ENCODE results near the gene APLN.

APLN gene

DNA sequence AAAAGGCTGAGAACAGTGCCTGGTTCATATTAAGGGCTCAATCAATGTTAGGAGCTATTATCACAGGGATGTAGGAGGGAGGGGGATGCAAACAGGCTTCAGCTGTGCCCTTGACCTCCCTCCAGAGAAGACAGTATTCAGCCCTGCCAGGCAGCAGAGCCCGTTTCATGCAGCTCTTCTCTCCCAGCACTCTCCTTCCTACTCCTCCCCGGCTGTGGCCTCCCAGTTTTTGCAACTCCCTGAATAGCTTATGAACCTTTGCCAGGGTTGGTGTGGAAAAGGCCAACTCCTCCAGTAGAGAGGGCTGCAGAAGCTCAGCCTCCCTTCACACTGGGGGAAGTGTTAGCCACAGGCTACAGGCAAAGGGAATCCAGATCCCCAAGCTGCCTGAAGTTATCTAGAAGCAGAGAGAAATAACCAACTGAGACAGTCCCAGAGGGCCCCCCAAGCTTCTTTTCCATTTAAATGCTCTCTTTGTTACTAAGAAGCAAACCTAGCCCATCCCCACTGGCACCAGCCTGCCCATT is 31.7 kb upstream of the APLN start:
- H3K4me3 Mint-ChIP-seq, result no peak overlapping the region
- no peak overlapping the region for H3K27ac Mint-ChIP-seq
- no peak for ATAC-seq (ENCODE audit: low read depth)
- no peak for DNase-seq (ENCODE audit: low spot score in 2 of 2)
- H3K36me3 Mint-ChIP-seq, result no peaks in the 10 kb centered on the region
- no peaks in the 10 kb centered on the region for H3K9me3 Mint-ChIP-seq
- H3K4me1 Mint-ChIP-seq, result peaks cover 4% of the 10 kb centered on the region
- H3K27me3 Mint-ChIP-seq, result no peaks in the 10 kb centered on the region

DNA sequence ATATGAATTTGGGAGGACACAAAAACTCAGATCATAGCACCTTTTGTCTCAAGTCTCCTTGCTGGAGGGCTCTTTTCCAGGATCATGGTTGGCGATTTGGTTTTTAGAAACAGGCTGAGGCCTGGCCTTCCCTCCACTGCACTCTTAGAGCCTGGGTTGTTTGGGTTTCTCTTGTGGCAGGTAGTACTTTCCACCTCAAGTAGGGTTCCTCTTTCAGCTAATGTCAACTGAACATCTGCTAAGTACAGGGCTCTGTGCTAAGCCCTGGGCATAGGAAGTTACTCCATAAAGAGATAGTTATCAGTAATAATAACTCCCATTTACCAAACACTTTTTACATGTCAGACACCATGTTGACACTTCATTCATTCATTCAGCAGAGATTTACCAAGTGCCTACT is 28.2 kb upstream of the APLN start:
- Mint-ChIP-seq H3K27ac (peak overlapping the region; percentile 60), H3K4me3 (no peak overlapping the region), H3K36me3 (no peaks in the 10 kb centered on the region), H3K27me3 (no peaks in the 10 kb centered on the region), H3K9me3 (no peaks in the 10 kb centered on the region), H3K4me1 (peaks cover 7% of the 10 kb centered on the region)
- ATAC-seq (ENCODE audit: low read depth) (no peak), DNase-seq (ENCODE audit: low spot score in 2 of 2) (no peak)

DNA sequence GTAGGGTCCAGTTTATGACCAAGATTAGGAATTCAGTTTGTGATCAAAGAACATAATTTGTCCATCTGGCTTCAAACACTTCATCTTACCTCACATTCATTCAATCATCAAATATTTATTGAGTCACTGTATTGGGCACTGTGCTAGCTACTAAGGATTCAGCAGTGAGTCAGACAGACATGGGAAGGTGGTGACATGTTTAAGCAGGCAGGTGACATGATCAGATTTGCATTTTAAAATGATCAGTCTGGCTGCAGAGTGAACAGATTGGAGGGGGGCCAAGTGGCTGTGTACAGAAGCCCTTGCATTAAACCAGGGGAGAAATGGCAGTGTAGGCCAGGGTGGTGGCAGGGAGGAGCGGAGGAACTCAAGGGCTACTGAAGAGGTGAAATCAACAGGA is 25.1 kb upstream of the APLN start:
- Mint-ChIP-seq H3K27ac (no peak overlapping the region), H3K4me1 (peaks cover 11% of the 10 kb centered on the region), H3K36me3 (no peaks in the 10 kb centered on the region), H3K9me3 (no peaks in the 10 kb centered on the region), H3K27me3 (no peaks in the 10 kb centered on the region), H3K4me3 (no peak overlapping the region)
- no peak for ATAC-seq (ENCODE audit: low read depth)
- DNase-seq (ENCODE audit: low spot score in 2 of 2), result no peak

DNA sequence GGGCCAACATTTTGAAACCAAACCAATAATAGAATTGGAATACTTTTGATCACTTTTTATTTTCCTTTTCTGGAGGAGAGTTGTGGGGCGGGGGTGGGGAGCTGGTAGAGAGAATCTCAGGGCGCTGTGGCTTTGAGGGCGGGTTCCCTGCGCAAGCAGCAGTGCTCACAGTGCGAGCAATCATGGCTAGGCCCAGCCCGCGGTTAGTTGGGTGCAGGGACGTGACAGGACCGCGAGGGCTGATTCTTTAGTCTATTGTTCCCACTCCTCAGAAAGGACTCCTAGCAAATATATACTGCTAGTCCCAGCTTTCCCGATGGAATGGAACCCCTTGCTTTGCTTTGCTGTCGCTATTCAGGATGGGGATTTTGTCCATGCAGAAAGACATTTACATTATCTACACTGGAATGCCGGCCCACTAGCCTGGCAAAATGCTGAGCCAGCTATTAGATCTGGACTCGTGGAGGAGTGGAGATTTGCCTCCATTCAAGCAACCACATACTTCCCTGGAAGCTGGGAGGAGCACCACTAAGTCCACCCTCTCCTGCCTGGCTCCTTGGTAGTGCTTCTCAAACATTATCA is 23.9 kb upstream of the APLN start:
- Mint-ChIP-seq H3K9me3 (no peaks in the 10 kb centered on the region), H3K36me3 (peaks cover 3% of the 10 kb centered on the region), H3K27ac (no peak overlapping the region), H3K4me1 (peaks cover 11% of the 10 kb centered on the region), H3K4me3 (peak overlapping the region; percentile 73), H3K27me3 (no peaks in the 10 kb centered on the region)
- DNase-seq (ENCODE audit: low spot score in 2 of 2) (no peak), ATAC-seq (ENCODE audit: low read depth) (peak; percentile 37)

DNA sequence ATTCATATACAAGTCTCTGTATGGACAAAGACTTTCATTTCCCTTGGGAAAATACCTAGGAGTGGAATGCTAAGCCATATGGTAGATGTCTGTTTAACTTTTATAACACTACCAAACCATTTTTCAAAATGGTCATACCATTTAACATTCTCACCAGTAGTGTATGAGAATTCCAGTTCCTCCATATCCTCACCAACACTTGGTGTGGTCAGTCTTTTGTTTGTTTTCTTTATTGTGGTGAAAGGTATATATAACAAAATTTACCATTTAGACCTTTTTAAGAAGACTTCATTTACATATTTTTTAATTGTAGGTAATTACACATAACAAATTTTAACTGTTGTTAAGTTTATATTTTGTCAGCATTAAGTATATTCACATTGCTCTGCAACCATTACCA is 12.7 kb upstream of the APLN start:
- Mint-ChIP-seq H3K9me3 (peaks cover 3% of the 10 kb centered on the region), H3K4me3 (no peak overlapping the region), H3K27me3 (peaks cover 2% of the 10 kb centered on the region), H3K4me1 (peaks cover 8% of the 10 kb centered on the region), H3K36me3 (peaks cover 2% of the 10 kb centered on the region), H3K27ac (no peak overlapping the region)
- no peak for ATAC-seq (ENCODE audit: low read depth)
- no peak for DNase-seq (ENCODE audit: low spot score in 2 of 2)

DNA sequence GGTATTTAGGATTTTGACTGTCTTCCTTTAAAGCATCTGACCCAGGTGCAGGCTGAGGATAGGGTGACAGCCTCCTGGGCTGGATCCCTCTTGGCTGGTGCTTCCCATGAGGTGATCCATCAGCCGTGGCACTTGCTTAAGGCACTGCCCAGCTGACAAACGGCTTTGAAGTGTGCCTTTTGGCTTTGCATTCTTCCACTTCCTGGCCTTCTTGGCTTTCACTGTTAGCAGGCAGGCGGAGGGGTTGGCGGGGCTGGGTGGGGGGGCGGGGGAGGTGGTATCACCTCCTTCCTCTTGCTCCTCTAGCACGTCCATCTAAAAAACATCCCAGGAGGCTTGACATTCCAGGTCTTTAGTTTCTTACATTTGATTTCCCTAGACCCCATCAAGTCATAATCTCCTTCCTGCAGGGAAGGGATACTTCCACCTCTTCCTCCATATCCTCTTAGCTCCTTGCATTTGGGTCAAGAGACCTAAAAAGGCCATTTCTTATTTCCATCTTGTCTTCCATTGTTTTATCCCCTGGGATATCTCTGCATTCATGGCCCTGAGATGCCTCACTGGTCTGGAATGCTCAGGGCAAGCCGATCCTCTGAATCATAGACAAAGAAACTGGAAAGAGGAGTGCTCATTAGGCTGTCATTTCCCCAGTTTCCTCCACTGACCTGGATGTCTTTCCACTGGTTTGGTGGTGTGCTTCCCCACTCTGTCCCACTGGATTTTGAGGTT is 11.3 kb upstream of the APLN start:
- Mint-ChIP-seq H3K4me1 (peaks cover 8% of the 10 kb centered on the region), H3K27me3 (peaks cover 2% of the 10 kb centered on the region), H3K27ac (no peak overlapping the region), H3K9me3 (peaks cover 3% of the 10 kb centered on the region), H3K36me3 (peaks cover 2% of the 10 kb centered on the region), H3K4me3 (no peak overlapping the region)
- ATAC-seq (ENCODE audit: low read depth) (no peak), DNase-seq (ENCODE audit: low spot score in 2 of 2) (no peak)

DNA sequence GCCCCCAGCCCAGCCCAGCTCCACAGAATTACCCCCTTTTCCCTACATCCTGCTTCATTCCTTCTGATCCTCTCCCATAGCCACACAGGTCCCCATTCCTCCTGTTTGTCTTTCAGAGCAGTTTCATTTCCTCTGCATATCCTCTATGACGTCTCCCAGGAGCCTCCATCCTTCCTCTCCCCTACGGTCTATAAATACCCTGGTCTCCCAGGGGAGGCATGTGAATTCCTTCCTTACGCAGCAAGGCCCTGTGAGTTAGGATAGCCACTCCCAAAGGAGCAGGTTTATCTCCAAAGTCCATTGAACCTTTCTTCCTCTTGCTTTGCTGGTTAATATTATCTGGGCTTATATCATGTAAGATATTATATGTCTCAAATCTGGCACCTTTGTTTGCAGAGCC is 8.4 kb upstream of the APLN start:
- Mint-ChIP-seq H3K4me3 (no peak overlapping the region), H3K27ac (no peak overlapping the region), H3K9me3 (peaks cover 3% of the 10 kb centered on the region), H3K4me1 (peaks cover 8% of the 10 kb centered on the region), H3K36me3 (peaks cover 2% of the 10 kb centered on the region), H3K27me3 (peaks cover 2% of the 10 kb centered on the region)
- ATAC-seq (ENCODE audit: low read depth), result no peak
- DNase-seq (ENCODE audit: low spot score in 2 of 2), result no peak

DNA sequence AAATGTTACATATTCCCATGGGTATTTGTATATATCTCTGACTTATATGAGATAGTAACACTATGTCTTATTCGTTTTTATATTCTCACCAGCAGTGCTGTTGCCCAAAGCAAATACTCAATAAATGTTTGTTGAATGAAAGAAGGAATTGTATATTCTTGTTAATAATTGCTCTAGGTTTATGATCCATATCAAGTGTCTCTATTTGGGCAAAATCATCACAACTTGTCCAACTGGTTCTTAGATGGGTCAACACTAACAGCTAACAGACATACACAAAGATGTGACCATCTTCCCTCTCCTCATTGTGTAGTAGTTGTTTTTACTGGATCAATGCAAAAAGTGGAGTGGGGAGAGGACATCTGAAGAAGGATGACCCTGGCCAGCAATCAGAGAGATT is 6.6 kb upstream of the APLN start:
- Mint-ChIP-seq H3K27ac (no peak overlapping the region), H3K27me3 (no peaks in the 10 kb centered on the region), H3K36me3 (no peaks in the 10 kb centered on the region), H3K4me1 (peaks cover 8% of the 10 kb centered on the region), H3K9me3 (no peaks in the 10 kb centered on the region), H3K4me3 (no peak overlapping the region)
- ATAC-seq (ENCODE audit: low read depth) (no peak), DNase-seq (ENCODE audit: low spot score in 2 of 2) (no peak)

DNA sequence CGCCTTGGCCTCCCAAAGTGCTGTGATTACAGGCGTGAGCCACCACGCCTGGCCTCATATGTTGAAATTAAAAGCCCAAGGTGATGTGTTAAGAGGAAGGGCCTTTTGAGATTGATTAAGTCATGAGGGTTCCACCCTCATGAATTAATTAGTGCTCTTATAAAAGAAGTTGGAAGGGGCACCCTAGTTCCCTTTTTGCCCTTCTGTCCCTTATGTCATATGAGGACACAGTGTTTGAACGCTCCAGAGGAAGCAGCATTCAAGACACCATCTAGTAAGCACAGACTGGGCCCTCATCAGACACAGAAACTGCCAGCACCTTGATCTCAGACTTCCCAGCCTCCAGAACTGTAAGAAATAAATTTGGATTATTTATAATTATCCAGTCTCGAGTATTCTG is 5.1 kb upstream of the APLN start:
- no peaks in the 10 kb centered on the region for H3K36me3 Mint-ChIP-seq
- ATAC-seq (ENCODE audit: low read depth) (no peak), DNase-seq (ENCODE audit: low spot score in 2 of 2) (no peak)
- H3K4me3 Mint-ChIP-seq, result no peak overlapping the region
- no peak overlapping the region for H3K27ac Mint-ChIP-seq
- H3K4me1 Mint-ChIP-seq, result peaks cover 16% of the 10 kb centered on the region
- no peaks in the 10 kb centered on the region for H3K9me3 Mint-ChIP-seq
- no peaks in the 10 kb centered on the region for H3K27me3 Mint-ChIP-seq

DNA sequence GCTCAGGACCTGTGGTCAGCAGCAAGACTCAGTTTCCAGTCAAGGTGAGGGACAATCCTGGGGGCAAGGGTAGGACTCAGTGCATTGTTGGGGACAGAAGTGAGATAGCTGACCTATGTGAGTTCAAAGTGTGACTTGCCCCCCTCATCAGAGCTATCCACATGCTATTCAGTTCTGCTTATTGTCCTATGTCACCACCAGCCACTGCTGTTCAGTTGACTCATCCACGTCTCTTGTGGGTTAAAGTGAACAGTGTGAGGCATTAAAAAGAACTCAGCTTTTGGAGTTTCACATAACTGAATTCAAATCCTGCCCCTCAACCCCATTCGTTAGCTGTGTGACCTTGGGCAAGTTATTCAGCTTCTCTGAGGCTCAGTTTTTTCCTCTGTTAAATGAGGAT is 4.4 kb upstream of the APLN start:
- Mint-ChIP-seq H3K27ac (no peak overlapping the region), H3K4me1 (peaks cover 16% of the 10 kb centered on the region), H3K36me3 (no peaks in the 10 kb centered on the region), H3K9me3 (no peaks in the 10 kb centered on the region), H3K27me3 (no peaks in the 10 kb centered on the region), H3K4me3 (no peak overlapping the region)
- DNase-seq (ENCODE audit: low spot score in 2 of 2) (no peak), ATAC-seq (ENCODE audit: low read depth) (no peak)

DNA sequence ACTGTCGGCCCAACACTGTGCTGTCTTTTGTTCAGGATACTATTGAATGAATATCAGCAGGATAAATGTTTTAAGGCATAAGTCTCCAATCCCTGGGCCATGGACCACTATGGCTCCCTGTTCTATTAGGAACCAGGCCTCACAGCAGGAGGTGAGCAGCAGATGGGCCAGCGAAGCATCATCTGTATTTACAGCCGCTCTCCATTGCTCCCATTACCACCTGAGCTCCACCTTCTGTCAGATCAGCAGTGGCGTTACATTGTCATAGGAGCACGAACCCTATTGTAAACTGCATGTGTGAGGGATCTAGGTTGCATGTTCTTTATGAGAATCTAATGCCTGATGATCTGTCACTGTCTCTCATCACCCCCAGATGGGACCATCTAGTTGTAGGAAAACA is 3.7 kb upstream of the APLN start:
- Mint-ChIP-seq H3K4me1 (peaks cover 19% of the 10 kb centered on the region), H3K4me3 (no peak overlapping the region), H3K27me3 (peaks cover 2% of the 10 kb centered on the region), H3K9me3 (no peaks in the 10 kb centered on the region), H3K36me3 (no peaks in the 10 kb centered on the region), H3K27ac (no peak overlapping the region)
- ATAC-seq (ENCODE audit: low read depth), result no peak
- no peak for DNase-seq (ENCODE audit: low spot score in 2 of 2)

DNA sequence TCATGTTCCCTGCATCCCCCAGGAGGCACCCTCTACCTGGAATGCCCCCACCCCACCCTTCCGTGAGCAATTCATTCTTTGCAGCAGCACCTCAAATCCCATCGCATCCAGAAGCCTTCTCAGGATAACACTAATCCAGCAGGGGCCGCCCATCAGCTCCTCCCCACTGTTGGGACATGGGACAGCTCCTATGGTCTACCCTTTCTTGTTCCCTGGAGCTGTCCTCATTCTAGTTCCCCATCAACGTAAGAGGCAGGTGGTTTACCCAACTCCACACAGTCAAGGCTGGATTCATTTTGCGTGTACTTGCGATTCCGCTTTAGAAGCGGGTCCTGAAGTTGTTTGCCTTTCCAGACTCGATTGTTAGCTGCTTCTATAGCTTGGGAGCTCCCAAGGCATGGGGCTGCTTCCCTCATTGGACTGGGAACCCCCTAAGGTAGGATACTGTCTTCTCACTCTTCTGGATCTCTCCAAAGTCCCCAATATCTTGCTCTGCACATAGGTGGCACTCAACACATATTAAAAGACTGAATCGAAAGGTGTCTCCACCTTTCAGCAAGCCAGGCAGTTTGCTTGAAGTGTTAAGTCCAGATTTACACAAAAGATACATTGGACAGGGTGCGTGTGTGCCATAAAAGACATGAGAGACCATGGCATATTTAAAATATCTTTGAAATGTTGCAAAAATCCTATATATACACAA is 942 bp upstream of the APLN start:
- H3K4me3 Mint-ChIP-seq, result peak overlapping the region; percentile 66
- DNase-seq (ENCODE audit: low spot score in 2 of 2), result no peak
- H3K4me1 Mint-ChIP-seq, result peaks cover 13% of the 10 kb centered on the region
- H3K9me3 Mint-ChIP-seq, result no peaks in the 10 kb centered on the region
- H3K27me3 Mint-ChIP-seq, result peaks cover 11% of the 10 kb centered on the region
- no peaks in the 10 kb centered on the region for H3K36me3 Mint-ChIP-seq
- H3K27ac Mint-ChIP-seq, result no peak overlapping the region
- peak; percentile 48 for ATAC-seq (ENCODE audit: low read depth)

DNA sequence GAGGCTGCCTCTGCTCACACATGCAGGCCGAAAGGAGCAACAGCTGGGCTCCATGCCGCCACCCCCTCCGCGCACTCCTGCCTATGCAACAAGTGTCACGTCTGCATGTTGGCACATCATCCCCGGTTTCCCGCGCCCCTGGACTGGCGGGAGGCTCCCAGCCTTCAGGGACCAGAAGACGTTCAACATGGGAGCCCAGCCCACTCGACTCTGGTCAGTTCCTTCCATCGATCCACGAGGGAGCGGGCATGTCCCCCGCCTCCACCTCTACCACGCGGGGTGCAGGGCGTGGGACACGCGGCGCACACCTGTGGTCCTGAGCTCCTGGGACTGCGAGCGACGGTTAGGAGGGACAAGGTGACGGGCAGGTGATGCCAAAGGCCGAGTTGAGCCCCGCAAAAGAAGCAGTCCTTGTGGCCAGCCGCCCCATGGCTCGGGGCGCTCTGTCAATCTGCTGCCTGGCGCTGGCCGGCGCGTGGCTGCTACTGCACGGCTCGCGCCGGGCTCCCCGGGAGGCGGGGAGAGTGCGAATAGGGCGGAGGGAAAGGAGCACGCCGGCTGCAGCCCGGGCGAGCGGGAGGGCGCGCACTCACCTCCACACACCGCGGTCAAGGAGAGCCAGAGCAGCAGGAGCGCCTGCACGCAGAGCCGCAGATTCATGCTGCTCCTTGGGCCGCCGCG is 645 bp downstream of the APLN start:
- H3K36me3 Mint-ChIP-seq, result no peaks in the 10 kb centered on the region
- peaks cover 11% of the 10 kb centered on the region for H3K27me3 Mint-ChIP-seq
- ATAC-seq (ENCODE audit: low read depth) (peak; percentile 64), DNase-seq (ENCODE audit: low spot score in 2 of 2) (peak in 1 of 2 donors; percentile 0)
- H3K4me3 Mint-ChIP-seq, result peak overlapping the region; percentile 77
- no peak overlapping the region for H3K27ac Mint-ChIP-seq
- no peaks in the 10 kb centered on the region for H3K9me3 Mint-ChIP-seq
- peaks cover 13% of the 10 kb centered on the region for H3K4me1 Mint-ChIP-seq

All from memory B cell (primary cell).